Osteoblast (primary cell): ENCODE results near the gene RANBP1. TPM values are rescaled to one million over a fixed set of nuclear protein-coding genes. Genes with fewer than 3 reads are reported as not detected.

Experiments
- DNase-seq: peaks from one replicate; pipeline ENCODE4 v3.0.0; 2011; ENCODE audit warnings: low spot score, mixed read lengths; ENCODE audit not compliant: insufficient read length; ENCODE audit errors: missing footprints
- H2AFZ ChIP-seq: 2 replicates; pipeline ENCODE4 v1.6.0; 2011; ENCODE audit warnings: mild to moderate bottlenecking, low read length
- H3K27ac ChIP-seq: 2 replicates; pipeline ENCODE4 v1.5.1; 2011; ENCODE audit warnings: mild to moderate bottlenecking, low read depth, low read length, moderate library complexity
- H3K27me3 ChIP-seq: 2 replicates; pipeline ENCODE4 v1.6.0; 2012; ENCODE audit warnings: mild to moderate bottlenecking, control low read depth, inconsistent platforms, low read length, moderate library complexity; ENCODE audit not compliant: insufficient read depth
- H3K36me3 ChIP-seq: 2 replicates; pipeline ENCODE4 v1.5.1; 2011; ENCODE audit warnings: mild to moderate bottlenecking, low read length, control low read depth, moderate library complexity; ENCODE audit not compliant: insufficient read depth
- H3K4me1 ChIP-seq: 2 replicates; pipeline ENCODE4 v1.5.1; 2011; ENCODE audit warnings: mild to moderate bottlenecking, low read length, control low read depth, moderate library complexity; ENCODE audit not compliant: insufficient read depth
- H3K4me2 ChIP-seq: 2 replicates; pipeline ENCODE4 v1.6.0; 2011; ENCODE audit warnings: mild to moderate bottlenecking, low read length; ENCODE audit not compliant: insufficient read depth
- H3K4me3 ChIP-seq: fragments of 200-600 bp; sonication (generic); 3 replicates; pipeline ENCODE4 v1.5.1; 2012; ENCODE audit warnings: mild to moderate bottlenecking, low read length, inconsistent platforms; ENCODE audit not compliant: insufficient read depth
- H3K79me2 ChIP-seq: 2 replicates; pipeline ENCODE4 v1.6.0; 2012; ENCODE audit warnings: mild to moderate bottlenecking, low read length, control low read depth, inconsistent platforms; ENCODE audit not compliant: insufficient read depth
- H3K9me3 ChIP-seq: 2 replicates; pipeline ENCODE4 v1.5.1; 2011; ENCODE audit warnings: low read depth, low read length, control low read depth
- H4K20me1 ChIP-seq: 2 replicates; pipeline ENCODE4 v1.6.0; 2012; ENCODE audit warnings: mild to moderate bottlenecking, low read length, control low read depth; ENCODE audit not compliant: insufficient read depth
- CTCF ChIP-seq: IDR thresholded peaks from 2 replicates; pipeline ENCODE4 v1.5.1; 2011; ENCODE audit warnings: mild to moderate bottlenecking, low read depth, low read length, moderate library complexity; ENCODE audit errors: extremely low read depth
- total RNA-seq: library from RNA; depleted of rRNA; stranded (reverse); fragments of >200 nt; gene quantifications from 2 replicates; pipeline ENCODE4 v1.2.3, GENCODE V29; 2012

Gene RANBP1
- total RNA-seq, 1 donor: 85.8 TPM

- peaks cover 76% of the 10 kb centered on the region for H3K79me2 ChIP-seq
- peak overlapping the region; percentile 88 for H3K27ac ChIP-seq
- no peaks in the 10 kb centered on the region for H3K27me3 ChIP-seq
- peaks cover 52% of the 10 kb centered on the region for H3K36me3 ChIP-seq
- H3K4me3 ChIP-seq: peak overlapping the region; percentile 99
- peak overlapping the region; percentile 90 for H3K4me2 ChIP-seq
- H3K9me3 ChIP-seq: no peaks in the 10 kb centered on the region
- TF ChIP-seq CTCF: no peak
- peak; percentile 93 for DNase-seq
- peak overlapping the region; percentile 70 for H2AFZ ChIP-seq
- H4K20me1 ChIP-seq: peaks cover 12% of the 10 kb centered on the region
- peaks cover 20% of the 10 kb centered on the region for H3K4me1 ChIP-seq
These were observed 559 bp downstream of the RANBP1 start for GRCh38 chr22:20116376-20116950.

DNA sequence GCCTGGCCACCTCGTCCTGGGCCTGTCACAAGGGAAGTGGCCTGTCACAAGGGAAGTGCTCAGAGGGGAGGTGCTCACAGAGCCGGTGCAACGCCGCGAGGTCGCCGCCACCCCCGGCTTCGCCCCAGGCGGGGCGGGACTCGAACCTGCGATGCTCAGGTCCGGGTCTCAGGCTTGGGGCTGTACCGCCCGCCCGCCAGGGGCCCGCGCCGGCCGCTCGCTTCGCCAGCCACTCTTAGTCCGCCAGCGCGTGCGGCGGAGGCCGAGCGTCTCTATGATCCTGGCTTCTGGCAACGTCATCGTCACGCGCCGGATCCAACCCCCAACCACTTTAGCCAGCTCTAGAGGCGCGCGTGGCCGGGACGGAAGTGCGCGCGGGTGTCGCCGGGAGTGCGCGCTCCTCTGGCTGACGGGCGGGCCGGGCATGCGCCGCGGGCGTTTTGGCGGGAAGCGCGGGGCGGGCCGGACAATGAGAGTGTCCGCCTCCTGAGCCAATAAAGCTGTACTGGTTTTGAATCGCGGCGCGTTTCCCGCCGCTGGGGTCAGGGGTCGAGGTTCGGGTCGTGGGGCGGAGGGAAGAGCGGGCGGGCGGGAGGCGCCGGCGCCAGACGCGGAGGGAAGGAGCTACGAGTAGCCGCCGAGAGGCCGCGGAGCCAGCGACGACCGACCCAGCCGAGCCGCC is 1.2 kb downstream of the RANBP1 start, which contains the start of gene TRMT2A:
TRMT2A (minus strand) TSS at position 276 of the 682 bp plus-strand sequence. CDS start 320 bp downstream, outside the sequence.
- Histone ChIP-seq H3K36me3 (peaks cover 52% of the 10 kb centered on the region), H3K4me3 (peak within 1 kb of the TSS; percentile 99), H3K79me2 (peaks cover 82% of the 10 kb centered on the region), H3K4me2 (peak within 1 kb of the TSS; percentile 90), H4K20me1 (peaks cover 14% of the 10 kb centered on the region), H3K27me3 (no peaks in the 10 kb centered on the region), H2AFZ (peak within 1 kb of the TSS; percentile 70), H3K9me3 (no peaks in the 10 kb centered on the region), H3K4me1 (peaks cover 20% of the 10 kb centered on the region), H3K27ac (peak within 1 kb of the TSS; percentile 88)
- TF ChIP-seq CTCF: peak; percentile 25
- peak; percentile 100 for DNase-seq

- Histone ChIP-seq H3K4me2 (peak overlapping the region; percentile 84), H4K20me1 (peaks cover 16% of the 10 kb centered on the region), H3K79me2 (peaks cover 89% of the 10 kb centered on the region), H3K4me3 (peak overlapping the region; percentile 99), H3K27ac (peak overlapping the region; percentile 29), H3K27me3 (no peaks in the 10 kb centered on the region), H3K4me1 (peaks cover 20% of the 10 kb centered on the region), H2AFZ (peak overlapping the region; percentile 10), H3K36me3 (peaks cover 49% of the 10 kb centered on the region), H3K9me3 (no peaks in the 10 kb centered on the region)
- no peak for TF ChIP-seq CTCF
- peak; percentile 94 for DNase-seq
These were observed 1.9 kb downstream of the RANBP1 start for GRCh38 chr22:20117633-20118299.
